A673 (cell line): ENCODE measurements around the gene ARHGAP35.

Experiments
- EZH2 ChIP-seq: fragments of 200-600 bp; sonication (generic); IDR thresholded peaks from 2 replicates; pipeline ENCODE4 v1.6.1; 2017; ENCODE audit warnings: borderline replicate concordance, low read depth, mild to moderate bottlenecking, mixed read lengths, antibody characterized with exemption, low read length; ENCODE audit not compliant: poor library complexity, severe bottlenecking
- TF ChIP-seq, protein P1 (sequence below): fragments of 300-800, 200-600 bp; sonication (generic); conservative IDR thresholded peaks from 2 replicates; pipeline ENCODE4 v1.5.1; 2017; ENCODE audit warnings: low read depth, mild to moderate bottlenecking, antibody characterized with exemption, low read length, moderate library complexity, mixed read lengths

DNA sequence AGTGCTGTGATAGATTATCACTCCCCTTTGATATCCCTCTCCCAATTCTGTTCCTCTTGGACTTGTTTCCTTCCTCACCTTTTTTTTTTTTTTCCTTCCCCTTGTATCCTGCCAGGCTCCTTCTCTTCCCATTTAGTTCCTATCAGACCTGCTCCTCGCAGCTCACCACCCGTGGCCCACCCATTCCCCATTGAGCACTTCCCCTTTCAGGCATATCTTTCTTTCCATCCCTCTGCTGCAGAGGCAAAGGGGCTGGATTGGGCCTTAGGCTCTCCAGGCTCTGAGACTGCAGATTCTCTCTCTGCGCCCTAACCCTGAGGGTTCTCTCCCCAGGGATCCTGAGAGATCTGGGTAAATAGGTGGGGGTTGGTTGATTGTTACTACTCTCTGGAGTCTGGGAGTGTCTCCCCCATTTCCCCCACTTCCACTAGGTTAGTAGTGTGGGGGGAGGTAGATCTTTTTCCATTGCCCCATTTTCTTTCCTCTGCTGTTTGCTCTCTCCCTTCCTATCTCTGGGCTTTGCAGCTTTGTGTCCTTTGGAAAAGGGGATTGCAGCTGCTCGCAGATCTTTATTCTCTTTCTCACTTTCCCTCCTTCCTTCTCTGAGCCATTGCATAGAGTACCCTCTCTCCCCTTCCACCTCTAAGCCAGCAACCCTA lies 2.3 kb downstream of the ARHGAP35 start:
- TF ChIP-seq, protein P1, sequence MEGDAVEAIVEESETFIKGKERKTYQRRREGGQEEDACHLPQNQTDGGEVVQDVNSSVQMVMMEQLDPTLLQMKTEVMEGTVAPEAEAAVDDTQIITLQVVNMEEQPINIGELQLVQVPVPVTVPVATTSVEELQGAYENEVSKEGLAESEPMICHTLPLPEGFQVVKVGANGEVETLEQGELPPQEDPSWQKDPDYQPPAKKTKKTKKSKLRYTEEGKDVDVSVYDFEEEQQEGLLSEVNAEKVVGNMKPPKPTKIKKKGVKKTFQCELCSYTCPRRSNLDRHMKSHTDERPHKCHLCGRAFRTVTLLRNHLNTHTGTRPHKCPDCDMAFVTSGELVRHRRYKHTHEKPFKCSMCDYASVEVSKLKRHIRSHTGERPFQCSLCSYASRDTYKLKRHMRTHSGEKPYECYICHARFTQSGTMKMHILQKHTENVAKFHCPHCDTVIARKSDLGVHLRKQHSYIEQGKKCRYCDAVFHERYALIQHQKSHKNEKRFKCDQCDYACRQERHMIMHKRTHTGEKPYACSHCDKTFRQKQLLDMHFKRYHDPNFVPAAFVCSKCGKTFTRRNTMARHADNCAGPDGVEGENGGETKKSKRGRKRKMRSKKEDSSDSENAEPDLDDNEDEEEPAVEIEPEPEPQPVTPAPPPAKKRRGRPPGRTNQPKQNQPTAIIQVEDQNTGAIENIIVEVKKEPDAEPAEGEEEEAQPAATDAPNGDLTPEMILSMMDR = no peak
- no peak for TF ChIP-seq EZH2
